Thyroid gland (tissue), 4 donors: ENCODE measurements around the gene CCDC106.

Experiments
- CTCF ChIP-seq, 6 experiments: fragments of 200-600 bp in 3 of 6; fragments of 450-650 bp in 3 of 6; sonication (generic) in 3 of 6; IDR thresholded peaks; one replicate each; pipeline ENCODE4 v1.5.1; 2016 to 2019; ENCODE audit warnings: antibody characterized with exemption in 6 of 6, mild to moderate bottlenecking in 2 of 6, inconsistent platforms in 1 of 6, moderate library complexity in 1 of 6
- POLR2A ChIP-seq, 2 donors: fragments of 450-650 bp; IDR thresholded peaks; one replicate each; pipeline ENCODE4 v1.6.1; 2017; ENCODE audit warnings: antibody characterized with exemption in 2 of 2, mild to moderate bottlenecking in 2 of 2, moderate library complexity in 1 of 2

GRCh38 chr19:55653651-55654322, 5.8 kb downstream of the CCDC106 start:
- TF ChIP-seq POLR2A (IDR thresholded peaks at IDR 0.05) (peak; percentile 78 to 88), CTCF (IDR thresholded peaks at IDR 0.05) (peak; percentile 96 to 100 (median 100))
